ENCODE data around the gene TRIM44.

TRIM44 gene

DNA sequence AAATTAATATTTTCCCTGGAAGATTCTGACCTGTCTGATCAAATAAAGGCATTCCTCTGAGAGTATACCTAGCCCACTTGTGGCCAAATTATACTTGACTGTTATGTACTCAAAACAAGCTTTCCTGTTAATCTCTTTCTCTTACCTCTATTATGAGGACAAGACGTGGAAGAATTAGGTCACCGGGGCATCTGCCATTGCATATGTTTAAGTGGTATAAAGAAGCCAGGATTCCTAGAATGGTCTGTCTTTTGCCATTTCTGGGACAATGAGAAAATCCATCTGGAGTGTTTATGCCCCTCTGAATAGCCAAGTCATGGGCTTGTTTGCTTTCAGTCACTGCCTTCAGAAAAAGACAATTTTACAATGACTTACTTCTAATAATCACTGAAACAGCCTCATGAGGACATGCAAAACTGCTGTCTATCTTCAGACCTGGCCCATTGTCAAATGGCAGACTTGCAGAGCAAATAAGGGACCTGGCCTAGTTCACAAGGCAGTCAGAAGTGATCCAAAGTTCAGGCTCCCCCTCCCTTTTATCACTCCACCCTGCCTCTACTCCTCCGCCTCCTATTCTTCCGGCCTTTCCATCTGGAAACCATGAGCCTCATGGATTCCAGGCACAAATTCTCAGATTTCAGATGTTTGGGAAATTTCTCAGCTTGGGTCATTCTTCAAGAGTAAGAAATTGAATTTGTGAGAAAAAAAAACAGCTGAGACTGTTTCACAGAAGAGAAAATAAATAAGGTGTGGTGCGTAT is 153.2 kb downstream of the TRIM44 start:
- no peak for DNase-seq (ENCODE audit: low spot score)

DNA sequence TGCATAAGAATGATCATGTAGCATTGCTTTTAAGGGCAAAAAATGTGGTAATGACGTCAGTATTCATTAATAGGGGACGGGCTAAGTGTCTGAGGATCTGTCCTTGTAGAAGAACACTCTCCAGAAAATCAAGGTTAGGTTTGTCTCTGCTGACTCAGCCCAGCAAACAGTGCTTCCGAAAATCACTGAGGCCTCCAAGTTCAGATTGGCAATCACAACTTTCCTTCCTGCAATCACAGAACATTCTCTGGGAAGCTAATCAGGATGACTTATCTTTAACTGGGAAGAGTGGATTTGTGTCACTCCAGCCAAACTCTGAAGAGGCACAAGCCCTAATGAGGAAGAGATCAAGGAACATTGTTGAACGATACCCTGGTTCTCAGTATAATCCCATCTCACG is 158.0 kb downstream of the TRIM44 start:
- no peak for DNase-seq (ENCODE audit: low spot score)

DNA sequence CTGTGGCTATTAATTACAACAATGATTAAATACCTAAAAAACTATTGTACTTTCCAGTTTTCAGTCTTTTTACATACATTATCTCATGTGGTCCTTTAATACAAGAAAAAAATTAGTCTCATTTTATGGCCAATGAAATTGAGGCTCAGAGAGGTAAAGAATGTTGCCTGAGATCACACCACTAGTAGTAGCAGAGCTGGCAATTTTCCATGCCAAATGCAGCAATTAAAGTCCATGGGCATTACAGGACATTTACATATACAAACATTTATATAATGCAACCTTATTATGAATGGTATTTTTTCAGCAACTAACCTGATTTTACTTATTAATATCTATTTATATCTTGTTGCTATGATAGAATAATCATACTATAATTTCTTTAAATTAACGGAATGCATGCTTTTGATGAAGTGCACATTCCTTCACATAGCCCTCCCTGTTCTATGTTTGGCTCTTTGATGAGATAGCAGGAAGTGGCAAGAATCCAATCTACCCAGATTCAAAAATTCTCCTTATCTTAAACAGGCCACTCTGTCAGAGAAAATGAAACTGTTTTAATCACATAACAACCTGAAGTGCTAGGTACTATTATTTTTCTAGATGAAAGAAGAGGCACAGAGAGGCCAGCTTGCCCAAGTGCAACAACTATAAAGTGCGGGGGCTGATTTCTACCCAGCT is 160.4 kb downstream of the TRIM44 start:
- no peak for DNase-seq (ENCODE audit: low spot score)

DNA sequence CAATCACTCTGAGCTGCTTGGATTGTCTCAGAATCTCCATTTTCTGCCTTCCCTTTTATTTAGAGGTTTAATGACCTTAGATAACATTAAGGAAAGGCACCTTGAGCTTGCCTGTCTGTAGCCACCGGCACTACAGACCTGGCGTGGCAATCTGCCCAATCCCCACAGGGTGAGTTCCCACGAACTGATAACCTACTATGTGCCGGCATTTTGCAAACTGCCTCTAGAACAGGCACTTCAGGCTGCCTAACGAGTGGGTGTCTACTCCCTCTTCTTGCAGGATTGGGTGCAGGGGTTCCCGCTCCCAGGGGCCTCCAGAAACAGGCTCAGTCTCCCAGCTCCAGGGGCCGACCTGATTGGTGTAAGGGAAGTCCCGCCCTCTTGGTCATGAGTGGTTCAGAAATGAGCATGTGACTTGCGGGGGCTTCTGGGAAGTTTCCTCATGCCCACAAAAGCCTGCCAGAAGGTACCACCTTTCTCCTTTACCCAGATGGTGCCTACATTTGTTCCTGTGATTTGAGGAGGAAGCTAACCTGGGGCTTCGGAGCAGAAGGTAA is 161.2 kb downstream of the TRIM44 start:
- no peak for DNase-seq (ENCODE audit: low spot score)

DNA sequence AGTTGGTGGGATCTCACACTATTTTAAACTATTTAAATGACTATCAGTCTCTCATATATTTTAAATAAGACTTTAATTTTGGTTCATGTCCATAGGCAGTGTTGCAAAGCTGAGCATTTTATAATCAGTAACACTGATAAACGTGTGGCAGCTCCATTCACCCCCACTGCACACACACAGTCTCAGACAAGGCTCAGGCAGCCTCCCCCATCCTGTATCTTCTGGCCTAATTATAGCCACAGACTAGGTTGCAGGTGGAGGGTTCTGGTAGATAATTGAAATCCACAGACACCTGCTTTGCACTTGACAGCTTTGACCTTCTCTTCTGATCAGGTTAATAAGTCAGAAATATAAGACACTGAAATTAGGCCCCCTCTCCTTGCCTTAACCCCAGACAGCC is 162.8 kb downstream of the TRIM44 start:
- DNase-seq (ENCODE audit: low spot score) = no peak

DNA sequence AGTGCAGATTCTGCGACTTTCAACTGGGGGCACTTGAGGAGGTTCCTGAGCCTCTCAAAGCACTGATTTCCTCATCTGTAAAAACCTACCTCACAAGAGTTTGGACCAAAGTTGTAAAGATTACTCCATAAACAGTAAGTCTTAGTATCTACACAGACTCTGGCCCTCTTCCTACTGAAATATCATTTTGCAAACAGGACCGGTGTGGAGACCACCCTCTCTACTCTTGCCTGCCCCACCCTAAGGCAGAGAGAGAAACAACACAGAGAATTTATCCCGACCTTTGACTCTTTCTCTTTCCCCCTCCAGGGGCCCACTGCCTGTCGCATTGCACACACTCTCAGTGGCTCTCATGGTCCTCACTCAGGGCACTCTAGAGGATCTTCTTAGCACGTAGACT is 163.4 kb downstream of the TRIM44 start:
- no peak for DNase-seq (ENCODE audit: low spot score)

DNA sequence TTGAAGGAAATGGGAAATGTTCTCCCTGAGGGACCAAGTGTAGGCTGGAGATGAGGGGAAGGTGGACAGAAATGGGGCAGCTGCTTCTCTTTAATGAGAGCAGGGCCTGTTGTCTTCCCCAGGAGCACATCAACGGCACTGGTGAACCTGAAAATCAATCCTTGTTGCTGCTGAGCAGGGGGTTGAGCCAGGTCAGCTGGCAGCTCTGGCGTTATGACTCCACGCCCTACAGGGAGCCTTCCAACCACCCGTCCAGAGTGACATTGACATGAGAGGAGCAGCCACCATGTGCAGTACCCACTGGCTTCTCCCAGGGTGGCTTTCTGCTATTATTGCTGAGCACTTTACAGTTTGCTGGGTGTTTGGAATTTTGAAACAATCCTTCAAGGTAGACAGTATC is 164.4 kb downstream of the TRIM44 start:
- no peak for DNase-seq (ENCODE audit: low spot score)

DNA sequence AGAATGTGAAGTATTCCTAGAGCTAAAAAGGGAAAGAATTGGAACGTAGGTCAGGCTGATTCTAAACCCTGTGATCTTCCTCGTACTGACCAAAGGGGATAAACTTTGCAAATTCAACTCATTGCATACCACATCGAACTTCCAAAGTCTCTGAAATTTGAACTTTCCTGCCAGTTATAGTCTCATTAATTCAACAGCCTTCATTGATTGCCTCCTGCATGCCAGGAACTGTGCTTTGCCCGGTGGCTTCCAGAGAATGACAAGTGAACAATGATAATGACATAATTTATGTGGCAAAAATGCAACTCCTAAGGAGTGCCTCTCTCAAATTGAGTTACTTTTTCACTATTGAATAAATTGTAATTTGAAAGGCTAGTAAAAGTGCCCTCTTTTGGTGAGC is 173.6 kb downstream of the TRIM44 start:
- no peak for DNase-seq (ENCODE audit: low spot score)

DNA sequence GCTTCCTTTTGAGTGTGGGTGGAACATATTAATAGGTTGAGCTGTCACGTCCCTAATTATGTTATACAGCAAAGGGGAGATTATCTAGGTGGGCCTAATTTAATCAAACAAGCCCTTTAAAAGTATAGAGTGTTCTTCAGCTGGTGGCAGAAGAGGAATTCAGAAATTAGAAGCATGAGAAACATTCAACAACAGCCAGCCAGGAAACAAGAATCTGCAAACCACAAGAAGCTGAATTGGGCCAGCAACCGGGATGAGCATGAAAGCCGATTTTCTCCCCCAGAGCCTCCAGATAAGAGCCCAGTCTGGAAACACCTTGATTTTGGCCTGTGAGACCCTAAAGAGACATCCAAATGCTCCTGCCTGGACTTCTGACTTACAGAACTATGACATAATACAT is 175.5 kb downstream of the TRIM44 start:
- no peak for DNase-seq (ENCODE audit: low spot score)

DNA sequence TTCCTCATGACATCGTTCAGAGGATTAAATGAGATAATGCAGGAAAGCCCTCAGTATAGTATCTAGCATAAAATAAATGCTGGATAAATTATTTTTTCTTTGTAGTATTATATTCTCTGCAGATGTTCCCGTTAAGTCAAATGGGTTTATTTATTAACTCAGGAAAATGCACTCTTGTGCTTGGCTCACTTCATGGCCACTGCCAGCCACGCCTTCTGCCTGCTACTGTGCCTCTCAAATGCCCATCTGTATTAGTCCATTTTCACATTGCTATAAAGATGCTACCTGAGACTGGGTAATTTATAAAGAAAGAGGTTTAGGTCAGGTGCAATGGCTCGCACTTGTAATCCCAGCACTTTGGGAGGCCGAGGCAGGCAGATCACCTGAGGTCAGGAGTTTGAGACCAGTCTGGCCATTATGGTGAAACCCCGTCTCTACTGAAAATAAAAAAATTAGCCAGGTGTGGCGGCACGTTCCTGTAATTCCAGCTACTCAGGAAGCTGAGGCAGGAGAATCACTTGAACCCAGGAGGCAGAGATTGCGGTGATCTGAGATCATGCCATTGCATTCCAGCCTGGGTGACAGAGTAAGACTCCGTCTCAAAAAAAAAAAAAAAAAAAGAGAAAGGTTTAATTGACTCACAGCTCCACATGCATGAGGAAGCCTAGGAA is 176.3 kb downstream of the TRIM44 start:
- DNase-seq (ENCODE audit: low spot score) = peak; percentile 43

DNA sequence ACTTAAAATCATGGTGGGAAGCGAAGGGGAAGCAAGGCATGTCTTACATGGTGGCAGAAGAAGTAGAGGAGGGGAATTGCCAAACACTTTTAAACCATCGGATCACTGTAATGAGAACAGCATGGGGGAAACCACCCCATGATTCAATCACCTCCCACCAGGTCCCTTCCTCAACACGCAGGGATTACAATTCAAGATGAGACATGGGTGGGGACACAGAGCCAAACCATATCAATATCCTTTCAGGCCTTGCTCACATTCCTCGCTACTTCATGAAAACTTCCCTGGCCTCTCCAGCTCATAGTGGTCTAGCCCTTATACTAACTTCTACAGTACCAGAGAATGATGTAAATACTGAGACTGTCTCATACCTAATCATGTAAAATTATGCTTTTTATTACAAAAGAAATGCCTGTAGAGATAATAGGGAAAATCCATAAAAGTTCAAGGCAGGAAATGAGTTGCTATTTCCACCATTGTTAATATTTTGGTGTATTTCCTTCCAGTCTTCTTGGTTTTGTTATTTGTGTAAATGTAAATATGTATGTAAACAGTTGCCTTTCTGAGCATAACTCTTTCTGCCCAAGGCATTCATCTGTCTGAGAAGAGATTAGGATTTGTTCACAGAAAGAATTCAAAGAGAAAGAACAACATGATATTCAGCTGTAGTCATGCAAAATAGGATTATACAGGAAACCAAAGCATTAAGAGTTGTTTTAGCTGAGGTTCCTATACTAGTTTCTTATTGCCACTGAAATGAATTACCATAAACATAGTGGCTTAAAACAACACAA is 177.0 kb downstream of the TRIM44 start:
- DNase-seq (ENCODE audit: low spot score) = no peak

DNA sequence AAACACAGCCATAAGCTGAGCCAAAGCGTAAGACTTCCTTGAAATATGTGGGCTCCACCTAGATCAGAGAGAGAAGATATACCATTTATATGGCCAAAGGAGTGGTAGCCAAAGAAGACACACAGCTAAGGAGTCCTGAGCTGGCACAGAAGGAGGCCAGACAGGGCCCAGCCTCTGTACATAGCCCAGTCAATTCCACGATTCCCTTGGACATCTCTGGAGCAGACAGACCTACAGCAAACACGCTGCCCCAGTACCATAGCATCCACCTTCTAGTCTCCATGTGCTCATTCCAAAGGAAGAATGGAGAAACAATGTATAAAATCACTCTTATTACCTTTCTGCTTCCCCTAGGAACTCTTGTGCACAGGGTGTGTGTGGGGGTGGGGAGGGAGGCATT is 179.2 kb downstream of the TRIM44 start:
- DNase-seq (ENCODE audit: low spot score) = no peak

DNA sequence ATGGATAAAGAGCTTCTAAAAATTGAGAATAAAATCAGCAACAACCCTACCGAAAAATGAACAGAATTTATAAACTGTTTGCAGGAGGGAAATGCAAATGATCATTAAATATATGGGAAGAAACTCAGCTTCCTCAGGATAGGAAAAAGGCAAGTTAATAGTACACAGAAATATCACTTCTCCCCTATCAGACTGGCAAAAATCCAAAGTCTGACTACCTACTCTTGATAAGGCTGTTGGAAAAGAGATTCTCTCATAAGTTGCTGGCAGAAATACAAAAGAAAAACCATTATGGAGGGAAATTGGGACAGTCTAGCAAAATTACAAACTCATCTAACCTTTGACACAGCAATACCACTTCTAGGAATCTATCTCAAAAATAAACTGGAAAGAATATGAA is 180.4 kb downstream of the TRIM44 start:
- no peak for DNase-seq (ENCODE audit: low spot score)

DNA sequence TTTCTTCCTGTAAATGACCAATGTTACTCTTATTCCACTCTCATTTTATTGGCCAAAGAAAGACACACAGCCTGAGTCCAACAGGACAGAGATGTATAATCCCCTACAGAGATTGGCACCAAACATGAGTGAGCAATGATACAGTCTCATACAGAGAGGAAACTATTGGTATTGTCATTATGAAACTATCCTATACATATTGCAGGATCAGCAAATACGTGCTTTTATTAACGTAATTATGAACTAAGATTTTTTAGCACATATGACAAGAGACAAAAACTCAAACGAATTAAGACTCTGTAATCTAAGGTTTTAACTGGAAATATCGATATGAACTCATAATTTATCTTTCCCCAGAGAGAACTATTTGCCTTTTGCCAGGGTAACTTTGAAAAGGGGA is 182.0 kb downstream of the TRIM44 start:
- no peak for DNase-seq (ENCODE audit: low spot score)

DNA sequence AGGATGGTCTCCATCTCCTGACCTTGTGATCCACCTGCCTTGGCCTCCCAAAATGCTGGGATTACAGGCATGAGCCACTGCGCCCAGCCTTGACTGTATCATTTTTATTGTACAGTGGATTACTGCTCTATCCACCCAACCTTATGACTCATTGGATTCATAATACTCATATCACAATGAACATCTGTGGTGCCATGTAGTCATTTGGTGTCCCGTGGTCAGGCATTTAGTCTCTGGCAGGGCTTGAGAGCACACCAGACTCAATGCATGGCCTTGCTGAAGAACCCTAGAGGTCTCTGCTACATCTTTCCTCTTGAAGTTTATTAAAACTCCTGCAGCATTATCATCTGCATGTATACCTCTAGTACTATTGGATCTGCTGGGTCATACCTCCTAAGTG is 183.3 kb downstream of the TRIM44 start:
- DNase-seq (ENCODE audit: low spot score) = no peak

DNA sequence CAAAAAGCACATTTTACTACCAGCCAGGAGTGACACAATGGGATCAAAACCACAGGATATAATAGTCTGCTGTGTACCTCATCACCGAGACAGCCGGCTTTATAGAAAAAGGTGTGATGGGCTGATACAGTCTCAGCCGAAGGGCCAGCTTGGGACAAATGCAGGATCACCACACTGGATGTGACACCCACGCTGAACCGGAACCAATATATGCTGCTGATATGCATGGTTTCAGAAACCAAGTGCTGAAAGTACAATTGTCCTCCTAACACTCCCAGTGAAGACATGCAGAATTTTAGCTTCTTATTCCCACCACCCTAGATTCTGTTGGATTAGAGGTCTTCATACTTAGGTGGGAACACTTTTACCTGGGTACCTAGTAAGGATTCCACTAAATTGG is 184.3 kb downstream of the TRIM44 start:
- no peak for DNase-seq (ENCODE audit: low spot score)

DNA sequence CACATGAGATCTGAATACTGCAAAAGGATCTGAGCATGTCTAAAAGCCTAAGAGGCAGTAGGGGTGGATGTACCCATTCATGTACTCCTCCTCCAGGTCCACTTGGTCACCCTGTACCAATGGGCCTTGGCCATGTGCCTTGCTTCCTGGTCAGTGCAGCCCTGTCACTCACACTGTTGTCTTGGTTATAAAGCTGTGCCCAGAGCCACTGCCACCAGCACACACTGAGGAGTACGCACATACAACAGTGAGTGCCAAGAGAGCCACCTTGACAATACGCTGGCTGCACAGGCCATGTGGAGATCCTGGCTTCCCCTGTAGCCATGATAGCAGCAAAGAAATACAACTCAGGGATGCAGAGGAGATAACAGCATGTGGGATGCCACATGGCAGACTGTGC is 184.9 kb downstream of the TRIM44 start:
- no peak for DNase-seq (ENCODE audit: low spot score)

DNA sequence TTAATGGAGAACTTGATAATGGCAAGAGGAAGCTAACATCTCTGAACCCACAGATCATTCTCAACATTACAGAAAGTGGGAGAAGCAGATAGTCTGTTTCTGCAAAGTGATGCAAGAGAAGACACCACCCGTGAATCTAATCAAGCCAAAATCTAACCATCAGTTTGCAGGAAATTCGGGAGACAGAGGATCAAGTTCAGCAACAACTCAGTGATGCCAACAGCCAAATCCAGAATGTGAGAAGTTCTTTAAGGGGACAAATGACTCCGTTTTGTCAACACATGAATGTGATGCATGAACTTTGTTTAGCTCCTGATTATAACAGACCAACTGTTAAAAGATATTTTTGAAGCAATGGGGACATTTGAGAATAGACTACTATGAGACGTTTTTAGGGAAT is 186.0 kb downstream of the TRIM44 start:
- DNase-seq (ENCODE audit: low spot score) = no peak

DNA sequence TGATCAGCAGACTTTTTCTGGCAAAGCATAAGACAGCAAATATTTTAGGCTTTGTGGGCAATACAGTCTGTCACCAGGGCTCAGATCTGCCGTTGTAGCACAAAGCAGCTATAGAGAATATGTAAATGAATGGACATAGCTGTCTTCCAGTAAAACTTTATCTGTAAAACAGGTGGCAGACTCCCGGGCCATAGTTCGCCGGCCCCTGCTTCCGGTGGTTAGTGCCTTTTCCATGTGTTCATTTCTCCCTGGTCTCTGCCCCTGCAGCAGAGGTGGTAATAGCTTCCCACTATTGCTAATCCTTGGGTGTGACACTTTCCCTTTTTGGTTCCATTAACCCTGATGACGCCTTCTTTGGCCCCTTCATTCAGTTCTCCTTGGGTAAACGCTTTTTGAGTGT is 187.6 kb downstream of the TRIM44 start:
- no peak for DNase-seq (ENCODE audit: low spot score)

DNA sequence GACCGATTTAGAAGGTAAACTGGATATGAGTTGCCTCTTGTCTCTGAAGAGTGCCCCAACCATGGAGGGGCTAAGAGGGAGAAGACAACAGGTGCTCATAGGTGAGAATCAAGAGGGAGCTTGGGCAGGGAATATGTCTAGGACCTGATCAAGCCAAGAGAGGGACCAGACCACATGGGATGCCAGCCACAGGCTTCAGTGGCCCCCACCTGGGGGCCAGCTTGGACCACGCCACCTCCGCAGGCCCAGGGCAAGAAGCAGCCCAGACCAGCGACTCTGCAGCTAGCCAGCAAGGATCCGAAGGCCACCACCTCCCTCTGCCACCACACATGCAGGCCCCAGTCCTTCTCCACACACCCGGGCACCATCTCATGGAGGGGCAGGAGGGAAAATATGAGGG is 188.8 kb downstream of the TRIM44 start:
- no peak for DNase-seq (ENCODE audit: low spot score)

DNA sequence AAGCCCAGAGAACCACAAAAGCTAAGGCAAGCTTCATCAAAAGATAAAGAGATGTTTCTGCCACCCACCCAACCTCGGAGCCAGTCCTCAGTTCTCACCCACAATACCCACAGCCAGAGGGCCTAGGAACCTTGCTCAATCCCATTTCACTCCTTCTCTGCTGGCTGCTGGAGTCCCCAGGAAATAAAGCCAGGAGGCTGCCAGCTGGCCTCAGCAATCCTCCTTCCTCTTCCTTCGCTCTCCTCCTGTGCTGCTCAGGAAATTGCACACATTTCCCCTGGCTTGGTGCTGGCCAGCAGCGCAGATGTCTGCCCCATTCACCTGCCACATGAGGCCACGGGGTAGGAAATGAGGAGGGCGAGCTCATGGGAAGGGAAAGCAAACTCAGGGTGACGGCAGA is 189.5 kb downstream of the TRIM44 start:
- DNase-seq (ENCODE audit: low spot score) = no peak

DNA sequence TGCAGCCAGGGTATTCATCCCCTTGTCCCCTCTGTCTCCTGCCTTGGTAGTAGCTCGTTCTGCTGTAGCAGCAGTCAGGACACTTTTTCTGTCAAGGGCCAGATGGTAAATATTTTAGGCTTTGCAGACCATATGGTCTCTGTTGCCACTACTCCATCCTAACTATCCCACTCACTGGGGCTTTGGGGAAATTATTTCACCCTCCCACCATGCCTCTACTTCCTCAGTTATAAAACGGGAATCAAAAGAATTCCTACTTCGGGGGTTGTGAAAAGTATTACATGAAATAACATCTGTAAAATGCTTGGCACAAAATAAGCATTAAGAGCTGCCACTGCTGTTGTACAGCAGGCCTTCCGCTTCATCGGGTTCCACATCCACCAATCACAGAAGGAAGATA is 191.4 kb downstream of the TRIM44 start:
- no peak for DNase-seq (ENCODE audit: low spot score)

All from kidney tubule cell (primary cell).